AG08395 (cell line): Measurements from ENCODE around the gene SP6.

Experiments
- DNase-seq: peaks from one replicate; pipeline ENCODE4 v3.0.0; 2012; ENCODE audit warnings: mixed read lengths, low spot score

Gene SP6

GRCh38 chr17:47850692-47851573 lies at the start of gene SP6:
SP6 (minus strand) TSS chr17:47851163; CDS start chr17:47848429, 2,734 bp downstream.
- DNase-seq = peak; percentile 76

- DNase-seq = no peak
These were observed 48.7 kb upstream of the SP6 start for GRCh38 chr17:47899643-47900042.

GRCh38 chr17:47898241-47898640 lies 47.3 kb upstream of the SP6 start:
- DNase-seq = no peak

- DNase-seq = no peak
These were observed 46.6 kb upstream of the SP6 start for GRCh38 chr17:47897561-47897960.

GRCh38 chr17:47896672-47897490 lies 45.9 kb upstream of the SP6 start:
- DNase-seq = no peak

GRCh38 chr17:47895856-47896671 lies 45.1 kb upstream of the SP6 start, which contains the start of gene SP2:
SP2 (plus strand) TSS chr17:47896236; CDS start chr17:47896287, 51 bp downstream.
- peak; percentile 100 for DNase-seq

GRCh38 chr17:47895347-47895855 lies 44.4 kb upstream of the SP6 start:
- peak; percentile 31 for DNase-seq

GRCh38 chr17:47894498-47895346 lies 43.8 kb upstream of the SP6 start:
- no peak for DNase-seq

GRCh38 chr17:47891545-47892088 lies 40.7 kb upstream of the SP6 start:
- DNase-seq = no peak

- peak; percentile 75 for DNase-seq
These were observed 39.0 kb upstream of the SP6 start for GRCh38 chr17:47889734-47890529.

- no peak for DNase-seq
These were observed 37.3 kb upstream of the SP6 start for GRCh38 chr17:47888293-47888692.

- DNase-seq = no peak
These were observed 34.2 kb upstream of the SP6 start for GRCh38 chr17:47884905-47885730.

- DNase-seq = no peak
These were observed 33.4 kb upstream of the SP6 start for GRCh38 chr17:47884427-47884740.

- no peak for DNase-seq
These were observed 32.8 kb upstream of the SP6 start for GRCh38 chr17:47883589-47884426.

- DNase-seq = no peak
These were observed 32.0 kb upstream of the SP6 start for GRCh38 chr17:47882695-47883588.

GRCh38 chr17:47882247-47882646 lies 31.3 kb upstream of the SP6 start:
- DNase-seq = peak; percentile 73
